Measurements from ENCODE around the gene EPB41L1.

EPB41L1 gene

DNA sequence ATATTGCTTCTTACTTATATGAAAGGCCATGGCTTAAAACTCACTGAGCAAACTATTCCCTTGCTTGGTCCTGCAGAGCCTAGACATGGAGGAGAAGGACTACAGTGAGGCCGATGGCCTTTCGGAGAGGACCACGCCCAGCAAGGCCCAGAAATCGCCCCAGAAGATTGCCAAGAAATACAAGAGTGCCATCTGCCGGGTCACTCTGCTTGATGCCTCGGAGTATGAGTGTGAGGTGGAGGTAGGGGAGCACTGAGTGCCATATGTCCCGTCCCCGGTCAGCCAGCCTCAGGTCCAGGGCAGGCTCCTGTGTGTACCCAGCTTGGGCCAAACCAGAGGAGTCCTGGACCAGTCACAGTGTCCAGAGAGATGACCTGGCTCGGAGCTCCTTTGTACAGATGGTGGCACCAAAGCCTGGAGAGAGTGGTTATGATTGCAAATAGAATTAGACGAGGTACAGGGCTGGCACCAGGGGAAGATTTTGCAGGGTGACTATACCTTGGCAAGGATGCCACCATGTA, 21.0 kb downstream of the EPB41L1 start:
- no peaks in the 10 kb centered on the region for H3K36me3 ChIP-seq (ENCODE audit: control insufficient read depth, insufficient read depth, low read length)
- no peak overlapping the region for H3K27ac ChIP-seq (ENCODE audit: low read depth, low read length, severe bottlenecking)
- peaks cover 18% of the 10 kb centered on the region for H3K4me1 ChIP-seq (ENCODE audit: control insufficient read depth, insufficient read depth, low read length, poor library complexity, severe bottlenecking)
- 88 to 97% methylated on average over 7 to 9 of the region's 10 CpGs for WGBS, 2 experiments (ENCODE audit: insufficient coverage in 2 of 2)
- H3K4me3 ChIP-seq (ENCODE audit: extremely low read depth, insufficient read depth, low read length, poor library complexity, severe bottlenecking) = no peak overlapping the region
- H3K9me3 ChIP-seq (ENCODE audit: control insufficient read depth, low read length) = no peaks in the 10 kb centered on the region

DNA sequence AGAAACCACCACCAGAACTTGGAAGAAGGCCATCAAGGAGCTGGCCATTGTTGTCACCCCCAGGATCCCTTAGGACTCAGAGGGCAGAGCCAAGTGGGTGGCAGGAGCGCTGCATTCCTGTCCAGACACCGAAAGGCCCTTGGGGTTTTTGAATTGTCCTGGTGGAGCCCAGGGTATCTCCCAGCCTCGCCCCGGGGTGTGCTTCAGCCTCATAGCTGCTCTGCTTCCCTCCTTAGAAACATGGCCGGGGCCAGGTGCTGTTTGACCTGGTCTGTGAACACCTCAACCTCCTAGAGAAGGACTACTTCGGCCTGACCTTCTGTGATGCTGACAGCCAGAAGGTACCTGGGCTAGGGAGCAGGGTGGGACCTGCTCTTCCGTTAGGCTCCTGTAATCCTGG, 23.2 kb downstream of the EPB41L1 start:
- 94 to 98% methylated on average over 7 of the region's 7 CpGs for WGBS, 2 experiments (ENCODE audit: insufficient coverage in 2 of 2)
- H3K36me3 ChIP-seq (ENCODE audit: control insufficient read depth, insufficient read depth, low read length) = peaks cover 3% of the 10 kb centered on the region
- H3K9me3 ChIP-seq (ENCODE audit: control insufficient read depth, low read length) = no peaks in the 10 kb centered on the region

DNA sequence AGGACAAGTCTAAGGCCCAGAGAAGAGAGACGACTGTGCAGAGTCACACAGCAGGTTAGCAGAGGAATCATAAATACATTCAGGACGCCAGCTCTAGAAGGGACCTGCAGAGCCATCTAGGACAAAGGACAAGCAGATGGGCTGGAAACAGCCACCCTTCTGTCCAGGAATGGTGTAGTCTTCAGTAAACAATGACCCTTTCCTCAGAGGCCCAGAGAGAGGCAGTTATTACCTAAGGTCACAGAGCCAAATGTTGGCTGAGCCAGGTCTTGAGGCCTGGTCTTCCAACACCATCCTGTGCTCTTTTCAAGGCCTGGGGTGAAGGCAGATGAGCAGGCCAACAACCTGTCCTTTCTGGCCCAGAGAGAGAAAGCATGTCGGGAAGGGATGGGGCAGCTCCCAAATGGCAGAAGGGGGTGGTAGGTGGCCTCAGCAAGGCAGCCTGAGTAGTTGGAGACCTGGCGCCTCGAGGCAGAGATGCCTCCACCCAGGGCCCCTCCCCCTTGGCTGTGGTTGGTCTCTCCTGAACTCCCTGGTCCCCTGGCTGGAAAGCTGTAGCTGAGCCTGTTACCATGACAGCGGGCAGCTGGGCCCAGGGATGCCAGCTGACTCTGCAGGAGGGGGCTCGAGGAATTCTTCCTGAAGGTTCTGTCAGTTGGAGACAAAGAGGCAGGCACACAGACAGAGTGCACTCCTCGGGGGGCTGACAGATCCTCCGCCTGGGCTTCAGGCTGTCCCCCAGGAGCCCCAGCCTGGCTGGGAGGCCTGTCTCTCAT, 24.8 kb downstream of the EPB41L1 start:
- no peaks in the 10 kb centered on the region for H3K9me3 ChIP-seq (ENCODE audit: control insufficient read depth, low read length)
- 71 to 73% methylated on average over 6 to 9 of the region's 9 CpGs for WGBS, 2 experiments (ENCODE audit: insufficient coverage in 2 of 2)
- peak overlapping the region; percentile 29 for H3K27ac ChIP-seq (ENCODE audit: low read depth, low read length, severe bottlenecking)
- H3K36me3 ChIP-seq (ENCODE audit: control insufficient read depth, insufficient read depth, low read length) = peaks cover 3% of the 10 kb centered on the region
- no peak overlapping the region for H3K4me3 ChIP-seq (ENCODE audit: extremely low read depth, insufficient read depth, low read length, poor library complexity, severe bottlenecking)
- peaks cover 2% of the 10 kb centered on the region for H3K4me1 ChIP-seq (ENCODE audit: control insufficient read depth, insufficient read depth, low read length, poor library complexity, severe bottlenecking)

More for the DNA sequence above, 23.2 kb downstream of the EPB41L1 start:
- H3K4me1 ChIP-seq (ENCODE audit: control insufficient read depth, insufficient read depth, low read length, poor library complexity, severe bottlenecking) = peaks cover 17% of the 10 kb centered on the region
- no peak overlapping the region for H3K4me3 ChIP-seq (ENCODE audit: extremely low read depth, insufficient read depth, low read length, poor library complexity, severe bottlenecking)
- H3K27ac ChIP-seq (ENCODE audit: low read depth, low read length, severe bottlenecking) = no peak overlapping the region

DNA sequence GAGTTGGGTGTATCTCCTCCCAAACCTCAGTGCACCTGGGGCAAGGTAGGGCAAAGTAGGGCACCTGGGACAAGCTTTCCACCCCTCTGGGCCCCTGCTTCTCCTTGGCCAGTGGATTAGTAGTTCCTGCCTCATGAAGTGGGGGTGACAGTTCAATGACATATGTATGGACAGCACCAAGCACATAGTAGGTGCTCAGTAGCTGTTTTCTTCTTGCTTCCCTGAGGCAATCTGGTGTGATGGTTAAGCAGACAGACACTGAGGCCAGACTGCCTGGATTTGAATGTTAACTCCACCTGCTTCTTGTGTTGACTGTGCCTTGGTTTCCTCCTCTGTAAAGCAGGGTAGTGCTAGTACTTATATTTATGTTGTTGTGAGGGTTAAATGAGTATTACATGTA, 25.8 kb downstream of the EPB41L1 start:
- H3K36me3 ChIP-seq (ENCODE audit: control insufficient read depth, insufficient read depth, low read length) = peaks cover 3% of the 10 kb centered on the region
- H3K27ac ChIP-seq (ENCODE audit: low read depth, low read length, severe bottlenecking) = no peak overlapping the region
- no peak overlapping the region for H3K4me3 ChIP-seq (ENCODE audit: extremely low read depth, insufficient read depth, low read length, poor library complexity, severe bottlenecking)
- no peaks in the 10 kb centered on the region for H3K4me1 ChIP-seq (ENCODE audit: control insufficient read depth, insufficient read depth, low read length, poor library complexity, severe bottlenecking)
- no peaks in the 10 kb centered on the region for H3K9me3 ChIP-seq (ENCODE audit: control insufficient read depth, low read length)

DNA sequence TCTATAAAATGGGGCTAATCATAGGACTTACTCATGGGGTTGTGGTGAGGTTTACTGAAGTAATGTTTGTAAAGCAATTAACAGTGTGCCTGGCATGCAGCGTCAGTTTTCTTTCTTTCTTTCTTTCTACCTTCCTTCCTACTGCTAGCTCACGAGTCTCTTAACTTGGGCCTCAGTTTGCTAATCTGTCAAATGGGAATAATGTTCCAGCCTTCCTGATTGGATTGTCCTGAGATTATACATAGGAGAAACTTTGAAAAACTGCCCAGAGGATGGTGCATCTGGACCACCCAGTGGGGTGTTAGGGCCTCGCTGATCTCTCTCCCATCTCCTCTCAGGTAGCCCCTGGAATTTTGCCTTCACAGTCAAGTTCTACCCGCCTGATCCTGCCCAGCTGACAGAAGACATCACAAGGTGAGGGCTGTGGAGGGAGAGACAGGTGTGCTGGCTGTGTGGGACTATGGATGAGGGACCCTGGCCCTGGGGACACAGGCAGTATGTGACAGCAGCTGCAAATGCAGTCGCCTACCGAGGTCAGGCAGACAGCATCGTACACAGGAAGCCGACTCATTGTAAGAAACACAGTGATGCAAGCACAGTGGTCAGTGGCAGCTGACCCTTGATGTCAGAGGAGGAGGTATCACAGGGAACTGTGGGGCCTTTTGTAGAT, 27.5 kb downstream of the EPB41L1 start:
- H3K36me3 ChIP-seq (ENCODE audit: control insufficient read depth, insufficient read depth, low read length) = peaks cover 3% of the 10 kb centered on the region
- H3K4me1 ChIP-seq (ENCODE audit: control insufficient read depth, insufficient read depth, low read length, poor library complexity, severe bottlenecking) = no peaks in the 10 kb centered on the region
- no peak overlapping the region for H3K4me3 ChIP-seq (ENCODE audit: extremely low read depth, insufficient read depth, low read length, poor library complexity, severe bottlenecking)
- 89 to 91% methylated on average over 6 of the region's 8 CpGs for WGBS, 2 experiments (ENCODE audit: insufficient coverage in 2 of 2)
- H3K27ac ChIP-seq (ENCODE audit: low read depth, low read length, severe bottlenecking) = no peak overlapping the region
- no peaks in the 10 kb centered on the region for H3K9me3 ChIP-seq (ENCODE audit: control insufficient read depth, low read length)

DNA sequence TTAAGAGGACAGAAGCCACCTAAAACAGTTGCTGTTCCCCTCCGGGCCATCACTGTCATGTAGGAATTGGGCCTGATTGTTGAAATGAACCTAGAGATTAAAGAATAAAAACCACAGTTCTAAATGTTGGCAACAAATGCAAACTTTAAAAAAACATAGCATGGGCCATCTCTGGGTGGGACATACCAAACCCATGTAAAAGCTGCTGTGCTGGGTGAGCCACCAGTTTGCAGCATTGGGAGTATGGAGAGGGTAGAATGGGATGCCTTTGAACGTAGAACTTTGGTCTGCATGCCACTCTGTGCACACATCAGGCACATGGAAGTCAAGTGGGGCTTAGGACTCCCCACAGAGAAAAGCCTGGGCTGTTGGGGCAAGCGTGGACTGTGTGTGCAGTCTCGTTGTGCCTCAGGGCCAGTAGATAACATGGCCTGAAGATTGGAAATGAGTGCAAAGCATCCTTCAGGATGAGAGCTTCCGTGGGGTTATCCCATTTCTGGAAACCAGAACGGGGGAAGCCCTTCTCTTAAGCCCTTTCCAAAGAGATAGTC, 28.1 kb downstream of the EPB41L1 start:
- Histone ChIP-seq H3K27ac (ENCODE audit: low read depth, low read length, severe bottlenecking) (no peak overlapping the region), H3K9me3 (ENCODE audit: control insufficient read depth, low read length) (no peaks in the 10 kb centered on the region), H3K4me3 (ENCODE audit: extremely low read depth, insufficient read depth, low read length, poor library complexity, severe bottlenecking) (no peak overlapping the region), H3K36me3 (ENCODE audit: control insufficient read depth, insufficient read depth, low read length) (peaks cover 3% of the 10 kb centered on the region), H3K4me1 (ENCODE audit: control insufficient read depth, insufficient read depth, low read length, poor library complexity, severe bottlenecking) (no peaks in the 10 kb centered on the region)
- 95 to 99% methylated on average over 5 of the region's 6 CpGs for WGBS, 2 experiments (ENCODE audit: insufficient coverage in 2 of 2)

DNA sequence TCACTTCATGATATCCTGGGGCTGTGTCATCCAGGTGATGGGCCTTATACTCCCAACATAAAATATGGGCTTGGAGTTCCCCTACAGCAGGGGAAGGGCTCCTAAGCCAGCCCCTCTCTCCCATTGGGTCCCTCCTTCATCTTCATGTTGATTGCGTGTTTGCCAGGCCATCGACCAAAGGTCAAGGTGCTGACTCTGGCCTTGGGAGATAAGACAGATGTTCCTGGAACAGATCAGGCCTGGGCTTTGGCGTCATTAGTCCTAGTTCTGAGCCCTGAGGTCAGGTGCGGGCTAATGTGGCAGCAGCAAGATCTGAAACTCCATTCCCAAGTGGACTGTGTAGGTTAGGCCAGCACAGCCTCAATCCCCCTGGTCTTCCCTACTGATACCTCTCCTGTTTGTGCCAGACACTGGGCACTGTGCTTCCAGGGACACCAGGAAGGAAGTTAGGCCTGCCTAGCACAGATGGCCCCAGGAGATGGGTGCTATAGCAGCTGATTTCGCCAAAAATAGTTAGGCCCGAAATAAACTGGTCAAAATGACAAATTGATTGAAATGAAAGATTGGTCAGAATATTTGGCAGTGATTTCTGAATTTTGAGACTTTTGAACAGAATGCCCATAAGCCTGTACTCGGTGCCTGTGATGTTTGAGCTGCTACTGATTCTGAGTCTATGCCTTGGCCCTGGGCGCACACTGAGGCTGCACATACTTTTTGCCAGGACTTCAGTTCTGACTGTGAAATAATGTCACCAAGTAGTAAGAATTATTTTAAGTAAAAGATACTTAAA, 28.8 kb downstream of the EPB41L1 start:
- no peak overlapping the region for H3K4me3 ChIP-seq (ENCODE audit: extremely low read depth, insufficient read depth, low read length, poor library complexity, severe bottlenecking)
- no peaks in the 10 kb centered on the region for H3K4me1 ChIP-seq (ENCODE audit: control insufficient read depth, insufficient read depth, low read length, poor library complexity, severe bottlenecking)
- WGBS, 2 experiments (ENCODE audit: insufficient coverage in 2 of 2) = 86 to 94% methylated on average over 7 to 8 of the region's 8 CpGs
- no peaks in the 10 kb centered on the region for H3K9me3 ChIP-seq (ENCODE audit: control insufficient read depth, low read length)
- no peak overlapping the region for H3K27ac ChIP-seq (ENCODE audit: low read depth, low read length, severe bottlenecking)
- H3K36me3 ChIP-seq (ENCODE audit: control insufficient read depth, insufficient read depth, low read length) = peaks cover 3% of the 10 kb centered on the region

DNA sequence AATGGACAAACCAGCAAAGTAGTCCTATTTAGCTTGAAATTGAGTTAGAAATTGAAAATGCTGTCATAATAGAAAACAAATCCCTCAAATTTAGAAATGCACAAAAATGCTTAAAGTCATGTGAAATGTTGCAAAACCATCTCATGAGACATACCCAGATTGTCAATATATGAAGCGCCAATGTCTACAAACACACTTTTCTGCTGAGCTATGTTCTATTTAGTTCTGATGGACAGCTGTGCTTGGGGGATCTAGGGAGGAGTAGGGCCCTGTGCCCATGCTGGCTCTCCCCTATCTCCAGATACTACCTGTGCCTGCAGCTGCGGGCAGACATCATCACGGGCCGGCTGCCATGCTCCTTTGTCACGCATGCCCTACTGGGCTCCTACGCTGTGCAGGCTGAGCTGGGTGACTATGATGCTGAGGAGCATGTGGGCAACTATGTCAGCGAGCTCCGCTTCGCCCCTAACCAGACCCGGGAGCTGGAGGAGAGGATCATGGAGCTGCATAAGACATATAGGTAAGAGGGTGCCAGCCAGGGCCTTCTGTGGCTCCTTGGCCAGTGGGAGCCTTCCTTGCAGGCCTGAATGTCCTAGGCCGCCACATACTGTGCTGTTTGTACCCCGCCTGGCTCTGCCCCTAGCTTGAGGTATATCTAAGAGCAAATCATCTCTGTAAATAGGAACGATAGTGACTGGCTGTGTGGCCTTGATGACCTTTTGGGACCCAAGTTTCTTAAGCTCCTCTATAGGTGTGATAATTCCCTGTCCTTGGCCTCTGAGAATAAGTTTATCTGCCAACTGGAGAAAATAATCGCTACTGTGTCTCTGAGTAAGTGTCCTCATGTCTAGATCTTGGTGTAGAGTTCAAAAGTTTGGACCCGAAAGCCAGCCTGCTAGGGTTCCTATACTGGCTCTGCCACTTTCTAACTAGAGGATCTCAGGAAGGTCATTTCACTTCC, 30.6 kb downstream of the EPB41L1 start:
- Histone ChIP-seq H3K36me3 (ENCODE audit: control insufficient read depth, insufficient read depth, low read length) (peaks cover 5% of the 10 kb centered on the region), H3K4me3 (ENCODE audit: extremely low read depth, insufficient read depth, low read length, poor library complexity, severe bottlenecking) (no peak overlapping the region), H3K9me3 (ENCODE audit: control insufficient read depth, low read length) (no peaks in the 10 kb centered on the region), H3K4me1 (ENCODE audit: control insufficient read depth, insufficient read depth, low read length, poor library complexity, severe bottlenecking) (no peaks in the 10 kb centered on the region), H3K27ac (ENCODE audit: low read depth, low read length, severe bottlenecking) (no peak overlapping the region)
- WGBS, 2 experiments (ENCODE audit: insufficient coverage in 2 of 2) = 93 to 96% methylated on average over 12 to 14 of the region's 15 CpGs

DNA sequence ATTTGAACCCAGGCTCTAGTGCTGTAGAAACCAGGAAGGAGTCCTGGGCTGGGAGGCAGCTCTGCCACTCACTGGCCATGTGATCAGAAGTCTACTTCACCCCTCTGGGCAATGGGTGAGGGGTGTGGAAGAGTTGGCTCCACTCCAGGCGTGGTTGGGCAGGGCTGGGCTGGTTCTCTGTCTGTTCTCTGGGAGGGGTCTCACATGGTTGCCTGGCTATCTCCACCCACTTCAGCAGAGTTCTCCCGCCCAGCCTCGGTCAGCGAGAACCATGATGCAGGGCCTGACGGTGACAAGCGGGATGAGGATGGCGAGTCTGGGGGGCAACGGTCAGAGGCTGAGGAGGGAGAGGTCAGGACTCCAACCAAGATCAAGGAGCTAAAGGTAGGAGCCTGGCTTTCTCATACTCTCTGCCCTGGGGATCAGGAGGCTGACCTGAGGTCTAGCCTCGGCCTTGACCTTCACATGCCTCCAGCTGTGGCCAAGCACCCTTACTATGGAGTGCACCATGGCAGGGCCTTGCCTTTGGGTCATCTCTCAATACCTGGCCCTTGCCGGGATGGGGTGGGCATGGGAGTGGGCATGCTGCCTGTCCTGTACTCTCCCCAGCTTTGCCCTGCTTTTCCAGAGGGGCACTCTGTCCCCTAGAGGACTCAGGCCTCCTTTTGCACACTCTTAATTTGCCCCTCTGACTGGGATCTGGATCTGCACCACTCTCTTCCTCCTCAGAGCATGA, 39.6 kb downstream of the EPB41L1 start:
- Histone ChIP-seq H3K27ac (ENCODE audit: low read depth, low read length, severe bottlenecking) (no peak overlapping the region), H3K4me1 (ENCODE audit: control insufficient read depth, insufficient read depth, low read length, poor library complexity, severe bottlenecking) (no peaks in the 10 kb centered on the region), H3K9me3 (ENCODE audit: control insufficient read depth, low read length) (no peaks in the 10 kb centered on the region), H3K4me3 (ENCODE audit: extremely low read depth, insufficient read depth, low read length, poor library complexity, severe bottlenecking) (no peak overlapping the region), H3K36me3 (ENCODE audit: control insufficient read depth, insufficient read depth, low read length) (peaks cover 12% of the 10 kb centered on the region)
- WGBS, 2 experiments (ENCODE audit: insufficient coverage in 2 of 2) = 94 to 97% methylated on average over 6 to 9 of the region's 10 CpGs
